Activated naive CD8-positive, alpha-beta T cell (primary cell): Measurements from ENCODE around the gene TXNRD1.
"Not testable (repeated sequence)": the region's sequence is repeated elsewhere in the genome, so short reads cannot be mapped to it uniquely, and the experiment has no call there.

Experiments used
- H3K27ac Mint-ChIP-seq: one replicate; pipeline ENCODE4 v1.8.0; 2021; ENCODE audit warnings: mixed read lengths
- H3K27me3 Mint-ChIP-seq: one replicate; pipeline ENCODE4 v1.8.0; 2021; ENCODE audit warnings: mixed read lengths
- H3K36me3 Mint-ChIP-seq: one replicate; pipeline ENCODE4 v1.8.0; 2021; ENCODE audit warnings: mixed read lengths
- H3K4me1 Mint-ChIP-seq: one replicate; pipeline ENCODE4 v1.8.0; 2021; ENCODE audit warnings: low read depth, mixed read lengths
- H3K4me3 Mint-ChIP-seq: one replicate; pipeline ENCODE4 v1.8.0; 2021; ENCODE audit warnings: mild to moderate bottlenecking, mixed read lengths
- H3K9me3 Mint-ChIP-seq: one replicate; pipeline ENCODE4 v1.8.0; 2021; ENCODE audit warnings: low read depth, mixed read lengths

The TXNRD1 gene

DNA sequence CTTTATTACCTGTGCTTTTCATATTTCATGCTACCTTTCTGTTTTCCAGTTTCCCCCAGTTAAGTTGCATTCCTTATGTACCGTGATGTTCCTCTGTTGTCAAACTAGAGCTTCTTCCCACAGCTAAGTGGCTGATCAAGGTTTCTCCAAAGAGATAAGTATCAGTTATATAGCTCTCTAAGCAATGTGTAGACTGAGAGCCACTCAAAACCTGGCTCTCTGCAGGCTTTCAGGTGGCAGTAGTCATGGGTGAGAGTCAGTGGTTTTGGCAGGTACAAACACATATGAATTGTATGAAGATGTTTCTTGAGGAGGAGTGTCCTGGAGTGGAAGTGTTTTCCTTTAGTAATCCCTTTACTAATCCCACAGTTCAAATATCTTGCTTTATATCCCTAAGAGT is 28.4 kb downstream of the TXNRD1 start:
- Mint-ChIP-seq H3K4me1 (no peaks in the 10 kb centered on the region), H3K27ac (no peak overlapping the region), H3K9me3 (no peaks in the 10 kb centered on the region), H3K36me3 (no peaks in the 10 kb centered on the region), H3K27me3 (no peaks in the 10 kb centered on the region), H3K4me3 (no peak overlapping the region)

DNA sequence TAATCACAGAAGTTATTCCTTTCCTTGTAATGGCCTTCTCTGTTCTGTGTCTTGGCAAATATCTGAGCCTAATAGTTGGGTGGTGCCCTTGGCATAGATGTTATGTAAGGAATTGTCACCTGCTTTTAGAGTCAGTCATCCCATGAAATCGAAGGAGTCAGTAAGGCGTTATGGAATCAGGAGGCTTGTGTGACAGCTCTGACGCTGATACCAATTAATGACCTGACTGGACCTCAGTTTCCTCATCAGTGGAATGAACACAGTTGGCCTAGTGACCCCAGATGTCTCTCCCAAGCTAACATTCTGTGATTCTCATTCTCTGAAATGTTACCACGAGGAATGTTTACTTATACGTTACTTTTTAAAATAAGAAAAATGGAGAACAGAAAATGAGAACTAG is 32.1 kb downstream of the TXNRD1 start:
- no peaks in the 10 kb centered on the region for H3K4me1 Mint-ChIP-seq
- H3K27me3 Mint-ChIP-seq: no peaks in the 10 kb centered on the region
- no peak overlapping the region for H3K4me3 Mint-ChIP-seq
- no peak overlapping the region for H3K27ac Mint-ChIP-seq
- no peaks in the 10 kb centered on the region for H3K36me3 Mint-ChIP-seq
- H3K9me3 Mint-ChIP-seq: no peaks in the 10 kb centered on the region

DNA sequence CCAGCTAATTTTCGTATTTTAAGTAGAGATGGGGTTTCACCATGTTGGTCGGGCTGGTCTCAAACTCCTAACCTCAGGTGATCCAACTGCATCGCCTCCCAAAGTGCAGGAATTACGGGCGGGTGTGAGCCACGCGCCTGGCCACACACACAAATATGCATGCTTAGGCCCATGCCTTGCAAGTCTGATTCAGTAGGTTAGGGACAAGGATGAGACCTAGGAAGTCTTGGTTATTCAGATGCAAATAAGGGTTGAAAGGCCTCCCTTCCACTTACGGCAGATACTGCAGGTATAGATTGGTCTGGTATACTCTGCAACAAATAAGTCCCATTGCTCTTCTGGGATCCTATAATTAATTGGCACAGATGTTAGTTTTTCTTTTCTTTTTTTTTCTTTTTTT is 32.9 kb downstream of the TXNRD1 start:
- Mint-ChIP-seq H3K27ac (no peak overlapping the region), H3K4me1 (no peaks in the 10 kb centered on the region), H3K9me3 (no peaks in the 10 kb centered on the region), H3K36me3 (no peaks in the 10 kb centered on the region), H3K27me3 (no peaks in the 10 kb centered on the region), H3K4me3 (no peak overlapping the region)

DNA sequence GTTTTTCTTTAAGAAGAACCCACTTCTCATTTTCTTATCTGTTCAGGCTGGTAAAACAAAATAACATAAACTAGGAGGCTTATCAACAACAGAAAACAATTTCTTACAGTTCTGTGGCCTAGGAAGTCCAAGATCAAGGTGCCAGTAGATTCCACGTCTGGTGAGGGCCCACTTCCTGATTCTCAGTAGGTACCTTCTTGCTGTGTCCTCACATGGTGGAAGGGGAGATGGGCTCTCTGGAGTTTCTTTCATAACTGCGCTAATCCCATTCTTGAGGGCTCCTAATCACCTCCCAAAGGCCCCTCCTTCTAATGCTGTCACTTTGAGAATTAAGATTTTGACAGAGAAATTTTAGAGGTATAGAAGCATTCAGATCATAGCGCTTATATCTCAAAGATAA is 33.4 kb downstream of the TXNRD1 start:
- Mint-ChIP-seq H3K27ac (no peak overlapping the region), H3K9me3 (no peaks in the 10 kb centered on the region), H3K36me3 (no peaks in the 10 kb centered on the region), H3K27me3 (no peaks in the 10 kb centered on the region), H3K4me3 (no peak overlapping the region), H3K4me1 (no peaks in the 10 kb centered on the region)

DNA sequence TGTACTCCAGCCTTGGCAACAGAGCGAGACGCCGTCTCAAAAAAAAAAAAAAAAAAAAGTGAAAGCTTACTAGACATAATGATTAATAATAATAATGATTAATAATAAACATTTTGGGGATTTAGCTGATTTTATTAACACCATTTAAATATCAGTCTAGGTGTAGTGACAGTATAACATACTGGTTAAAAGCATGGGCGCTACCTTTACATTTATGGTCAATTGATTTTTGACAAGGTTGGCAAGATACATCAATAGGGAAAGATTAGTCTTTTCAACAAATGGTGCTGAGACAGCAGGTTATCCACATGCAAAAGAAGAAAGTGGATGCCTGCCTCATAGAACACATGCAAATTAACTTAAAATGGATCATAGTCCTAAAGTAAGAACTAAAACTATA is 34.3 kb downstream of the TXNRD1 start:
- no peaks in the 10 kb centered on the region for H3K27me3 Mint-ChIP-seq
- H3K4me3 Mint-ChIP-seq: no peak overlapping the region

DNA sequence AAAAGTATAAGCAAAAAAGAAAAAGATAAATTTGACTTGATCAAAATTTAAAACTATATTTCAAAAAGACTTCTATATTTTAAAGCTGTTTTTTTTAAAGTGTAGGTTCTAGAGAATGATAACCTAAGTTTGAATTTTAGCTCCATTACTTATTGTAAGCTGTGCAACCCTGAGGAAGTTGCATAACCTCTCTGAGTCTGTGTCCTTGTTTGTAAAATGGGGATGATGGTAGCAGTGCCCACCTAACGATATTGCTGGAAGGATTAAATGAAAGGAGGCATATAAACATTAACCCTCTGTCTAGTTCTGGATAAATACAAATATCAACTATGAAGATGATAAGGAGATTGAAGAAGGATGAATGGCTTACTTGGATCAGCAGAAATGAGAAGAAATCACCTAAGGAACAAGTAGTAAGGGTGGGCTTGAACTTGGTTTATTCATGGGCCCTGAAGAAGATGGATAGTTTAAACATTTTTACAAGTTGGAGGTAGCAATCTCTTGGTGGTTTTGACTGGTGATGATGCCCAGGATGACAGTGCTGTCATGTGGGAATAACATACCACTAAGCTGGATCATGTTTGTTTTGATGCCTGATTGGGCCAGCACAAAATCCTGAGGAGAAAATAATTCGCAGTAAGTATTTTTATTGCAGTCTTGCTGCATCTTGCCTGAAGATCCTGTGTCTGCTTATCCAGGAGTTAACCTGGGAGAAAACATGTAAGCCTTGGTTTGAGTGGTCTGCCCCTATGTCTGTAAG is 35.0 kb downstream of the TXNRD1 start:
- H3K9me3 Mint-ChIP-seq: no peaks in the 10 kb centered on the region
- H3K27ac Mint-ChIP-seq: no peak overlapping the region
- H3K4me3 Mint-ChIP-seq: no peak overlapping the region
- H3K36me3 Mint-ChIP-seq: no peaks in the 10 kb centered on the region
- no peaks in the 10 kb centered on the region for H3K4me1 Mint-ChIP-seq
- H3K27me3 Mint-ChIP-seq: no peaks in the 10 kb centered on the region

More for the DNA sequence above, 34.3 kb downstream of the TXNRD1 start:
- no peak overlapping the region for H3K27ac Mint-ChIP-seq
- no peaks in the 10 kb centered on the region for H3K36me3 Mint-ChIP-seq
- no peaks in the 10 kb centered on the region for H3K4me1 Mint-ChIP-seq
- H3K9me3 Mint-ChIP-seq: no peaks in the 10 kb centered on the region

DNA sequence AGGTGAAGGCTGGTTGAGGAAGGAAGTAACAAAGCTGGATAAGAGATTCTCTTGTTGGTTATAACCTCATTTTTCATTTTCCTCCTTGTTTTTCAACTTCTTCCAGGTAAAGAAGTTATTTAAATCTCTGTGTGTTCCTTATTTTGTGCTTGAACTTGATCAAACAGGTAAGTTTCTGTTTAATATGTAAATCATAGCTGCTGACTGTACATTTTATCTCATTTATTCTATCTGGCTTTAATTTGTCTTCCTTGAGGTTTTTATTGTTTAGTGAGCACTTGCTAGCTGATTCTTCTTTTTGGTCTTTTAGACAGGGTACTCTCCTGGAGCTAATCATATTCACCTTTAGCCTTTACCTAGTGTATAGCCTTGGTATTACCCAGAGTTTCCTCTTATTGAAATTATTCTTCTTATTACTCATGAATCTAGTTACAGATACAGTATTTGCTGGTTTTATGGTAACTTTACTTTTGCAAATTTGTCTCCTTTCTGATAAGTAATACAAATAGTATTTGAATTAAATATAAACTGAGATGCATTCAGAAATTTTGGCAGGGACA is 42.4 kb downstream of the TXNRD1 start:
- no peaks in the 10 kb centered on the region for H3K9me3 Mint-ChIP-seq
- no peaks in the 10 kb centered on the region for H3K36me3 Mint-ChIP-seq
- no peak overlapping the region for H3K27ac Mint-ChIP-seq
- H3K4me1 Mint-ChIP-seq: no peaks in the 10 kb centered on the region
- no peak overlapping the region for H3K4me3 Mint-ChIP-seq
- no peaks in the 10 kb centered on the region for H3K27me3 Mint-ChIP-seq

DNA sequence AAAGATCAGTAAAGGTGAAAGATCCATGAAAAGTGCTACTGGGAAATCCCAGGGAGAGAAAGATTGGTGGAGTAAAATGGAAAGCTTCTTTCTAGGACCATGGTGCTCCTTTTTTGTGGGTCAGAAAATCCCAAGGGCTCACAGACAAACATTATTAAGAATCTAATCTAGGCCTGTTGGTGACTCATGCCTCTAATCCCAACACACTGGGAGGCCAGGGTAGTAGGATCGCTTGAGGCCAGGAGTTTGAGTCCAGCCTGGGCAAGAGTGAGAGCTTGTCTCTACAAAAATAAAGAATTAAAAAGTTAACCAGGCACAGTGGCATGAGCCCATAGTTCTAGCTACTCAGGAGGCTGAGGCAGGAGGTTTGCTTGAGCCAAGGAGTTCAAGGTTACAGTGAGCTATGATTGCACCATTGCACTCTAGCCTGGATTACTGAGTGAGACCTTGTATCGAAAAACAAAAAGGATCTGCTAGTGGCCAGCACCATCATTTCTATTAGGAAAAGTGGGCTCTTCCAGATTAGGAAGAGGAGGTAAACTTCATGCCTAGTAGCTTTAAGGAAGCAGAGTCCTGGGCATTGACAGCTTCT is 43.0 kb downstream of the TXNRD1 start:
- Mint-ChIP-seq H3K4me3 (no peak overlapping the region), H3K9me3 (no peaks in the 10 kb centered on the region), H3K4me1 (no peaks in the 10 kb centered on the region), H3K36me3 (no peaks in the 10 kb centered on the region), H3K27me3 (no peaks in the 10 kb centered on the region), H3K27ac (no peak overlapping the region)

DNA sequence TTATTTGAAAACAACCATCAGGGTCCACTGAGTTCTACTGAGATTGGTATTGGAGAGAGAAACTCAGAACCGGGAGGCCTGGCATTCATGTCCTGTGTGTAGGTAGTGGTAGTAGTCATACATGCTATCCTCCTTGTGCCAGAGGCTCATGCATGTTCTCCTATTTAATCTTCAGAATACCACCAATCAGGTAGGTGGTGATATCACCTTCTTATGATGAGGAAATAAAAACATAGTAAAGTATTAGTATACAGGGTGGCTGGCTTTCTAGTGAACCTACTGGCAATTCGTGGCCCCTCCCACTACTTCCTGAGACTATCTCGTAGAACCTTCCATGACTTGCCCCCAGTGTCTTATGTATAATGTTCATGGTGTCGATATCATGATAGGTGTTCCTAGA is 47.4 kb downstream of the TXNRD1 start:
- no peaks in the 10 kb centered on the region for H3K27me3 Mint-ChIP-seq
- no peaks in the 10 kb centered on the region for H3K4me1 Mint-ChIP-seq
- no peak overlapping the region for H3K27ac Mint-ChIP-seq
- H3K36me3 Mint-ChIP-seq: no peaks in the 10 kb centered on the region
- H3K4me3 Mint-ChIP-seq: no peak overlapping the region
- no peaks in the 10 kb centered on the region for H3K9me3 Mint-ChIP-seq

DNA sequence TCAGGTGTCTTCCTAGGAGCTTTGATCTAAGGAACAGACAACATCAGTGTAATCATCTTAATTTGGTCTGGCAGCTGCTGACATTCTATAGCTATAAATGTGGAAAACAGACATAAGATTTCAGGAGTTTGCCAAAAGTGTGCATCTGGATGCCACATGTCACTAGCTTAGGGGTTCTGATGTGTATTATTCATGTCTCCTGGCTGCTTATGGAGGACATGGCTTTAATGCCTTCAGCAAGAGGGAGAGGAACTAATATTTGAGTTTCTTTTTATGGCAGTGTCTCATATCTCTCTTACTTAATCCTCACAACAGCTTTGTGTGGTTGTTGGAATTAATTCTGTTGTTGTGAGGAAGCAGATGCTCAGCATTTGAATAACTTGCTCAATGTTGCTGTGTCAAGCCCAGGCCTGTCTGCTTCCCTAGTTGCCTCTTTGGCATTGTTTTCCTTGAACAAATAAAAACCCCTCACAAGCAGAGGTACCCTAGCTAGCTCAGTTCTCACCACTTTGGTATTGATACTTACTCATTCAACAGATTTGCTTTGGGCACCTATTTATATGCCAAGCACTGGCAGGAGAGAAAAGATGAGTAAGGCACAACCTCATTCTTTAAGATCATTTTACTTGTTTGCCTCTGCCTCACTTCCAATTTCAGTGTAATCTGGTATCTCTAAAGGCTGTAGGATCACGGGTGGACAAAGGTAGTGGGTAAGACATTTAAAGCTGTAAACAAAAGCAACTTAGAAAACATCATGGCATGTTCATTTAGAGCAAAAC is 48.2 kb downstream of the TXNRD1 start:
- Mint-ChIP-seq H3K27me3 (no peaks in the 10 kb centered on the region), H3K9me3 (no peaks in the 10 kb centered on the region), H3K4me1 (no peaks in the 10 kb centered on the region), H3K36me3 (no peaks in the 10 kb centered on the region), H3K4me3 (no peak overlapping the region), H3K27ac (no peak overlapping the region)

DNA sequence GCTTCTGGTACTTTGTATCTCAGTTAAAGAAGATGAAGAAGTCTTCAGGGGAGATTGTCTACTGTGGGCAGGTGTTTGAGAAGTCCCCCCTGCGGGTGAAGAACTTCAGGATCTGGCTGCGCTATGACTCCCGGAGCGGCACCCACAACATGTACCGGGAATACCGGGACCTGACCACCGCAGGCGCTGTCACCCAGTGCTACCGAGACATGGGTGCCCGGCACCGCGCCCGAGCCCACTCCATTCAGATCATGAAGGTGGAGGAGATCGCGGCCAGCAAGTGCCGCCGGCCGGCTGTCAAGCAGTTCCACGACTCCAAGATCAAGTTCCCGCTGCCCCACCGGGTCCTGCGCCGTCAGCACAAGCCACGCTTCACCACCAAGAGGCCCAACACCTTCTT is 49.9 kb downstream of the TXNRD1 start:
- H3K36me3 Mint-ChIP-seq, H3K4me3 Mint-ChIP-seq, H3K27me3 Mint-ChIP-seq, H3K4me1 Mint-ChIP-seq, H3K27ac Mint-ChIP-seq, H3K9me3 Mint-ChIP-seq: not testable (repeated sequence)

DNA sequence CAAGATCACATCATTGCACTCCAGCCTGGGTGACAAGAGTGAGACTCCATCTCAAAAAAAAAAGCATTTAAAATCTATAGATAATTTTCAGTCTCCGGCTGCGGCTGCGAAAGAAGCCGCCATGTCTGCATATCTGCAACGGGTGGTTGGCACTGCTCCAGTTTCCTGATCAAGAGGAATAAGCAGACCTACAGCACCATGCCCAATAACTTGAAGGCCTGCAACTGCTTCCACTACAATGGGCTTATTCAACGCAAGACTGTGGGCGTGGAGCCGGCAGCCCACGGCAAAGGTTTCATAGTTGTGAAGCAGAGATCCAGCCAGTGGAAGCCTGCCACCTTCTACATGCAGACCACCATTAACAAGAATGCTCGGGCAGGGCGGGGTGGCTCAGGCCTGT is 57.4 kb downstream of the TXNRD1 start:
- H3K4me1 Mint-ChIP-seq: peaks cover 6% of the 10 kb centered on the region
- no peaks in the 10 kb centered on the region for H3K9me3 Mint-ChIP-seq
- H3K27me3 Mint-ChIP-seq: no peaks in the 10 kb centered on the region
- no peaks in the 10 kb centered on the region for H3K36me3 Mint-ChIP-seq
- H3K27ac Mint-ChIP-seq: no peak overlapping the region
- H3K4me3 Mint-ChIP-seq: no peak overlapping the region

DNA sequence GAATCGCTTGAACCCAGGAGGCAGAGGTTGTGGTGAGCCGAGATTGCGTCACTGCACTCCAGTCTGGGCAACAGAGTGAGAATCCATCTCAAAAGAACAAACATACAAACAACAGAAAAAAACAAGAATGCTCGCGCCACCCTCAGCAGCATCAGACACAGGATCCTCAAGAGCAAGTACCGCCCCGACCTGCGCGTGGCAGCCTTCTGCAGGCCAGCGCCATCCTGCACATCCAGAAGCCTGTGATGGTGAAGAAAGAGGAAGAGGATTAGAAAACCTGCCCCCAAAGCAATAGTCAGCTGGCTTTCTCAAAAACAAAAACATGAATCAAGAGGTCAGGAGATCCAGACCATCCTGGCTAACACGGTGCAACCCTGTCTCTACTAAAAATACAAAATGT is 57.9 kb downstream of the TXNRD1 start:
- Mint-ChIP-seq H3K27me3 (no peaks in the 10 kb centered on the region), H3K27ac (no peak overlapping the region), H3K4me3 (no peak overlapping the region), H3K4me1 (peaks cover 6% of the 10 kb centered on the region), H3K9me3 (no peaks in the 10 kb centered on the region), H3K36me3 (no peaks in the 10 kb centered on the region)

DNA sequence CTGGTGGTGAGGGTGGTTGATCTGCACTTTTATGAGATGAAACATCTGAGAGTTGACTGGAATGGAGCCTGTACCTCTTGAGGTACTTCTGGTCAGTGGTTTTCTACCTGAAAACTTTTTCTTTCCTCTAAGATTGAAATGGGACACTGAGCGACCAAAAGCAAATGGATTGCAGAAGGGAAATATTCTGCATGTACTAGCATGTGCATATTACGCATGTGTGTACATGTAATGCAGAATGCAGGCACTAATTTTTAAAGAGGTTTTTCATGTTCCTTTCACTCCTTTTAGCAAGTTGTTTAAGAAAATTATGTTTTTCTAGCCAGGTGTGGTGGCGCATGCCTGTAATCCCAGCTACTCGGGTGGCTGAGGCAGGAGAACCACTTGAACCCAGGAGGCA is 59.2 kb downstream of the TXNRD1 start:
- H3K27me3 Mint-ChIP-seq: no peaks in the 10 kb centered on the region
- H3K36me3 Mint-ChIP-seq: no peaks in the 10 kb centered on the region
- no peaks in the 10 kb centered on the region for H3K9me3 Mint-ChIP-seq
- no peak overlapping the region for H3K4me3 Mint-ChIP-seq
- no peak overlapping the region for H3K27ac Mint-ChIP-seq
- H3K4me1 Mint-ChIP-seq: peaks cover 6% of the 10 kb centered on the region

DNA sequence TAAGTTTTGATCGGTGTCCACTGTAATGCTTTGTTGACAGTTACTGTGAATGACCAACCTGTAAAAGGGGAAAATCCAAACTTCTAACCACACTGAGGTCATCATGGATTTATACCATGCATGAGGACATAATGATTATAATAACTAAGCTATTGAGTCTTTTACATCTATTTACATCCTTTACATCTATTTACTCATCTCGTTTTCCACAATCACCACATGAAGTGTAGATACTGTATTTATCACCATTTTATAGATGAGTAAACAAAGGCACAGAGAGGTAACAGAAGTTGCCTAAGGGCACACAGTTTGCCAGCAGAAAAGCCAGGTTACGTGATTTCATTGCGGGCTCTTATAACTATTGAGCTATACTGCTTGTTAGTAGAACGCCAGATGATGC is 60.1 kb downstream of the TXNRD1 start:
- no peaks in the 10 kb centered on the region for H3K27me3 Mint-ChIP-seq
- H3K4me3 Mint-ChIP-seq: peak overlapping the region; percentile 38
- no peak overlapping the region for H3K27ac Mint-ChIP-seq
- no peaks in the 10 kb centered on the region for H3K36me3 Mint-ChIP-seq
- H3K4me1 Mint-ChIP-seq: peaks cover 6% of the 10 kb centered on the region
- H3K9me3 Mint-ChIP-seq: no peaks in the 10 kb centered on the region
